SK-N-SH (cell line): Measurements from ENCODE around the gene FRS2.

Experiments used
- CTCF ChIP-seq: fragments of 200-600 bp; sonication (generic); IDR thresholded peaks from 2 replicates; pipeline ENCODE4 v1.6.1; 2017; ENCODE audit warnings: antibody characterized with exemption, mild to moderate bottlenecking, moderate library complexity
- EP300 ChIP-seq, 2 experiments: IDR thresholded peaks; 2 replicates each; pipeline versions ENCODE4 v1.4.0 to v1.6.1; 2012; ENCODE audit warnings: borderline replicate concordance in 1 of 2, low read depth in 1 of 2, low read length in 1 of 2
- FOXJ3 ChIP-seq: sonication (generic); formaldehyde crosslinking; IDR thresholded peaks from 2 replicates; pipeline ENCODE4 v1.5.1; 2020; ENCODE audit warnings: mild to moderate bottlenecking, missing genetic modification reagents
- MAX ChIP-seq: IDR thresholded peaks from 2 replicates; pipeline ENCODE4 v1.4.0; 2012; ENCODE audit warnings: low read depth
- PBX3 ChIP-seq: IDR thresholded peaks from 2 replicates; pipeline ENCODE4; 2012
- POLR2AphosphoS5 ChIP-seq: IDR thresholded peaks from 2 replicates; pipeline ENCODE4 v1.6.1; 2012; ENCODE audit warnings: low read depth, low read length
- RAD21 ChIP-seq: IDR thresholded peaks from 2 replicates; pipeline ENCODE4 v1.6.1; 2012; ENCODE audit warnings: mild to moderate bottlenecking, low read length
- SIN3A ChIP-seq: IDR thresholded peaks from 2 replicates; pipeline ENCODE4 v1.6.1; 2012; ENCODE audit warnings: low read depth, mild to moderate bottlenecking, low read length, moderate library complexity, borderline replicate concordance
- TAF1 ChIP-seq: IDR thresholded peaks from 2 replicates; pipeline ENCODE4 v1.6.1; 2012; ENCODE audit warnings: low read depth, mild to moderate bottlenecking, low read length, moderate library complexity, borderline replicate concordance
- USF2 ChIP-seq: fragments of 150-350 bp; IDR thresholded peaks from 2 replicates; pipeline ENCODE4 v1.6.1; 2017; ENCODE audit warnings: antibody characterized with exemption, low read length, low read depth, borderline replicate concordance

- no peak for TF ChIP-seq MAX
- TF ChIP-seq USF2, result no peak
- no peak for TF ChIP-seq CTCF
- TF ChIP-seq SIN3A, result no peak
- no peak for TF ChIP-seq POLR2AphosphoS5
- TF ChIP-seq RAD21, result no peak
- TF ChIP-seq PBX3, result no peak
- no peak for TF ChIP-seq FOXJ3 (CRISPR knock-in tag)
- no peak for TF ChIP-seq EP300 (IDR thresholded peaks at IDR 0.05; ENCODE audit: borderline replicate concordance in 1 of 2, low read depth in 1 of 2, low read length in 1 of 2)
- no peak for TF ChIP-seq TAF1
Observed at GRCh38 chr12:69511016-69511415, 40.8 kb downstream of the FRS2 start.
